HUDEP-2 (cell line): Measurements from ENCODE around the gene TMEM121.
A peak's percentile ranks its signal among the peaks of the same experiment; 100 is the strongest.
"Not testable (repeated sequence)": the region's sequence is repeated elsewhere in the genome, so short reads cannot be mapped to it uniquely, and the experiment has no call there.

Experiments used
- DNase-seq, 76 experiments: peaks; one replicate each; lab custom pipeline; 2025; ENCODE audit not compliant: unreplicated experiment in 76 of 76; lab: John Stamatoyannopoulos, UW

TMEM121 gene

GRCh38 chr14:105538481-105539049 is 12.2 kb downstream of the TMEM121 start:
- DNase-seq, result no peak

GRCh38 chr14:105540811-105541210 is 14.4 kb downstream of the TMEM121 start:
- DNase-seq, result no peak

- no peak for DNase-seq
Observed at GRCh38 chr14:105541218-105541875, 15.0 kb downstream of the TMEM121 start.

GRCh38 chr14:105545676-105546075 is 19.3 kb downstream of the TMEM121 start:
- DNase-seq, result not testable (repeated sequence)

GRCh38 chr14:105546410-105546809 is 20.0 kb downstream of the TMEM121 start:
- not testable (repeated sequence) for DNase-seq

- DNase-seq, result not testable (repeated sequence)
Observed at GRCh38 chr14:105547072-105547471, 20.7 kb downstream of the TMEM121 start.

GRCh38 chr14:105547741-105548169 is 21.4 kb downstream of the TMEM121 start:
- DNase-seq, result no peak

GRCh38 chr14:105549481-105549880 is 23.1 kb downstream of the TMEM121 start:
- DNase-seq, result no peak

- DNase-seq, result no peak
Observed at GRCh38 chr14:105554022-105554421, 27.6 kb downstream of the TMEM121 start.

- DNase-seq, result no peak
Observed at GRCh38 chr14:105554523-105554922, 28.1 kb downstream of the TMEM121 start.

- not testable (repeated sequence) for DNase-seq
Observed at GRCh38 chr14:105557671-105558070, 31.3 kb downstream of the TMEM121 start.

- not testable (repeated sequence) for DNase-seq
Observed at GRCh38 chr14:105558449-105559154, 32.2 kb downstream of the TMEM121 start.

GRCh38 chr14:105559384-105560047 is 33.1 kb downstream of the TMEM121 start:
- peak in 1 of 76 experiments; percentile 1 for DNase-seq

GRCh38 chr14:105560048-105560669 is 33.8 kb downstream of the TMEM121 start:
- not testable (repeated sequence) for DNase-seq

- DNase-seq, result not testable (repeated sequence)
Observed at GRCh38 chr14:105561345-105561744, 35.0 kb downstream of the TMEM121 start.

- DNase-seq, result no peak
Observed at GRCh38 chr14:105562713-105563346, 36.4 kb downstream of the TMEM121 start.

GRCh38 chr14:105563347-105563737 is 37.0 kb downstream of the TMEM121 start:
- DNase-seq, result no peak

GRCh38 chr14:105564536-105564935 is 38.2 kb downstream of the TMEM121 start:
- not testable (repeated sequence) for DNase-seq

- not testable (repeated sequence) for DNase-seq
Observed at GRCh38 chr14:105565185-105565919, 39.0 kb downstream of the TMEM121 start.
